Measurements from ENCODE around the gene AGAP2.
A peak's percentile ranks its signal among the peaks of the same experiment; 100 is the strongest.

AGAP2 gene

DNA sequence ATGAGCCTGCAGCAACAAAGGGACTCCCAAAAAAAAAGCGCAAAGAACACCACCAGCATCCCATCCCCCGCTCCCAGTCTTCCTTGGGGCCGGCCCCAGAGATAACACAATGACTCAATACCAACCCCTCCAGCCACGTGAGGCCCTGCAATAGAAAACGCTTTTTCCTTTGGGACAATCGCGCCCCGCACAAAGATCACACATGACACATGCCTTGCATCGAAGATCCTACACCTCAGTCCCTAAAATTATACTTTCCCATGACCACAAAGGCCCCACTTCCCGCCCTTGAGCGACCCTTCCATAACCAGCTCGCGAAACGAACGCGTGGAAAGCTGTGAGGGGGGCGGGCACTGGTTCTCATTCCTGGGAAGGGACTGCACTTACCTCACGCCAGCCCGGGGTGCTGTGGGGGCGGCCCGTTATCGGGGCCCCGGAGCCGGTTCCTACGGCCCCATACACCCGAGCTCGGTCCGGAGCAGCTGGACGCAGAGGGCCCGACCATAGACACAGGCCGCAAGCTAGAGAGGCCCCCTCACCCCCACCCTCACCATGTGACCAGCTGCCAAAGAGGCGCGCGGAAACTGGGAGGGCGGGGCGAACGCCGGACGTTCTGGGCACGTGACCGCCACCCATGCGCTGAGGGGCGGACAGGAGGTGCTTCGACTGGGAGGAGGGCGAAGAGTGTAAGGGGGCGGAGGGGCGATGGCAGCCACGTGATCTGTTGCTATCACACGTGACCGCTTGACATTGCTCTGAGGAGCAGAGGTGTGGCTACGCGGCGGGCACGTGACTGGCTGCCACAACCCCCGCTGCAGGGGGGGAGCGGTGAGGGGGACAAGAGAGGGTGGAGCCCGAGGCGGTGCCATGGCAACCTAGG, 13.5 kb upstream of the AGAP2 start, which contains the start of gene CDK4:
CDK4 (minus strand) TSS at position 523 of the 880 bp plus-strand sequence. CDS start 593 bp downstream, outside the sequence.
- peak; percentile 96 for DNase-seq

DNA sequence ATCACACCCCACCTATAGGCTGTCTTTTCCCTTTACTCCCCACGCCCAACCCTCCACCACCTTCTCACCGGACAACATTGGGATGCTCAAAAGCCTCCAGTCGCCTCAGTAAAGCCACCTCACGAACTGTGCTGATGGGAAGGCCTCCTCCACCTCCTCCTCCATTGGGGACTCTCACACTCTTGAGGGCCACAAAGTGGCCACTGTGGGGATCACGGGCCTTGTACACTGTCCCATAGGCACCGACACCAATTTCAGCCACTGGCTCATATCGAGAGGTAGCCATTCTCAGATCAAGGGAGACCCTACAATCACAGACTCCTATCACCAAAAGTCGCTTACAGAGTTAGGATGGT, 12.9 kb upstream of the AGAP2 start:
- DNase-seq, result peak; percentile 23

DNA sequence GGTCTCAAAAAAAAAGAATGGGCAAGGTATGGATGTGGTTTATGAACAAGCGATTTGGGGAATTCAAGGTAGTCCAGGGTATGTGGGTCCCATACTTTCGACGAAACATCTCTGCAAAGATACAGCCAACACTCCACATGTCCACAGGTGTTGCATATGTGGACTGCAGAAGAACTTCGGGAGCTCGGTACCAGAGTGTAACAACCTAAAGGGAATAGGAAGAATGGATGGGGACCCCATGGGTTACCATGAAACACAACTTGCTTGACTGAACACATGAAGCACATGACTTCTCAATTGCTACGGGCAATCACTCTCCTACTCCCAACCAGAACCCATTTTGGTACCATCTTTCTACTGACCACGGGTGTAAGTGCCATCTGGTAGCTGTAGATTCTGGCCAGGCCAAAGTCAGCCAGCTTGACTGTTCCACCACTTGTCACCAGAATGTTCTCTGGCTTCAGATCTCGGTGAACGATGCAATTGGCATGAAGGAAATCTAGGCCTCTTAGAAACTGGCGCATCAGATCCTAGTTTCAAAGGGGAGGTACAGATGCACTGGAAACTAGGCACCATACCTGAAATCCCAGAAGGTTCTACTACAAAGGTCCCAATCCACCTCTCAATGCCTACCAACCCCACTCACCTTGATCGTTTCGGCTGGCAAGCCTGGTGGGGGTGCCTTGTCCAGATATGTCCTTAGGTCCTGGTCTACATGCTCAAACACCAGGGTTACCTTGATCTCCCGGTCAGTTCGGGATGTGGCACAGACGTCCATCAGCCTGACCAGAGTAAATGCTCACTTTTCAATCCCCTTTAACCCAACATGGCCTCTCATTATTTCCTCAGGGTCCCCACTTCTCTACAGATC, 12.3 kb upstream of the AGAP2 start:
- peak; percentile 16 for DNase-seq

DNA sequence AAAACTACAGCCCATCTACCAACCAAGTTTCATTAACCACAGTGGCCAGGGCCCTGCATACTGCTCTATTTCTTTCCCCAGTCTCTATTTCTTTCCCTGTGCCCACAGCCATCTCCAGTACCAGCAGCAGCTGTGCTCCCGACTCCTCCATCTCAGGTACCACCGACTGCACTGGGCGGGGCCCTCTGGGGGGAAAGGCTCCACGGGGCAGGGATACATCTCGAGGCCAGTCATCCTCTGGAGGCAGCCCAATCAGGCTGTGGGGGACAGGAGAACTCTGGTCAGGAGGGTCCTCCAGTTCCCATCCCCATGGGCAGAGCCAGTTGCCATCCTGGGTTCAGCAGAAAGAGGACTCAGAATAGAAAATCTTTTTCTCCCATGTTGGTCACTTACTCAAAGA, 10.5 kb upstream of the AGAP2 start:
- DNase-seq, result no peak

DNA sequence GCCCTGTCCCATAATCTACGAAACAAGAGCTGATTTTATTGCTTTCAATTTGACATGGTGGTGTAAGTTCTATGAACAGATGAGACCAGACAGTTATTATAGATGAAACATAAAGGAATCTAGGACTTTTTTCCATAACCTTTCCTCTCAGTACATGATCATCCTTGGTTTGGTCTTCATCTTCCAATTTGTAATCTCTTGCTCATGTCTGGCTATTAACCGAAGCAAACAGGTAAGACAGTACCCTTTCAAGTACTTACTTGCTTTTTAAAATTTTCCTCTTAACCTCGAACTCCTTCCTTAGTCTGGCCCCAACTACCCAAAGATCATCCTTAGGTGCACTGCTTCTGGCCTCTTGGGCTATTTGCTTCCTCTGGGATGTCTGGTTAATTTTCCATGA, 7.5 kb upstream of the AGAP2 start:
- no peak for DNase-seq

DNA sequence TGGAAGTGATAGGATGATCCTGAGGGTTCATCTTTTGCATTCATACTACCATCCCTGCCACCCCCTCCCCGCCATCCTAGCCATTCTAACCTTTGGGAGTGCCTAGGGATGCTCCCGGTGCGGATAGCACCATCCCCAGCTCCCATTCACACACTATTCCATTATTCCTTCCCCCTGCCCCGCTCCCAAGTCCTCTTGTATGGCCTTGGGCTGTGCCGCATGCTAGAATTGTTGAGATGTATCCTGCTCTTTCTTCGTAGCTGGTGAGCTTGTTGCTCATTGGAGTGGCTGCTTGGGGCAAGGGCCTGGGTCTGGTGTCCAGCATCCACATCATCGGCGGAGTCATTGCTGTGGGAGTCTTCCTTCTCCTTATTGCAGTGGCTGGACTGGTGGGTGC, 6.9 kb upstream of the AGAP2 start:
- no peak for DNase-seq

DNA sequence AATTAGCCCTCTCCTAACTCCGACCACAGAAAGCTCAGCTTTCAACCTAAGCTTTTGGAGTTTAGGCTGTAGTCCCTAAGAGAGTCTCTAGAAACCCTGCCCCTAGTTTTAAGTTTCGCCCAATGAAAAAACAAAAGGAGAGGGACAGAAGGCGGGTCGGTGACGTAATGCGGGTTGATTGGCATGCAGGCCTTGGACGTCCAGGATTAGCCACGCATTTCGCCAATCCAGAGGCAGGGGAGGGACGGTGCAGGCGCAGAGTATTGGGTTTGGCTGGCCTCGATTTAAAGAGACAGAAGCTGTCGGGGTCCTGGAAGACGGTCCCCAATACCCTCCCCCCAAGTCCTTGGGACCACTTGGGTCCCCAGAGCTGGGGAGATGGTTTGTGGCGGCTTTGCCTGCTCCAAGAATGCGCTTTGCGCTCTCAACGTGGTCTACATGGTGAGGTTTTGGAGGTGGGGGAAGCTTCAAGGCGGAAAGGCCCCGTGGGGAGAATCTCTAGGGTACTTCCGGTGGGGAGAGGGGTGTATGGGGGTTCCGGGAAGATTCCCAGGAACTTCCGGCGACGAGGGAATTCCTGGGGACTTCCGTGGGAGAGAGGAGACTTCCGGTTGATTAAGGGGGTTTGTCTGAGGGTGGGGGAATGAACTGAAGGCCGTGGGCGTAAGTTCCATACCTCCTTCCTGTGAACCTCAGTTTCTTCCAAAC, 6.4 kb upstream of the AGAP2 start, which contains the start of gene TSPAN31:
TSPAN31 (plus strand) TSS at position 263 of the 708 bp plus-strand sequence; CDS start at position 379, 116 bp downstream.
- peak; percentile 88 for DNase-seq

DNA sequence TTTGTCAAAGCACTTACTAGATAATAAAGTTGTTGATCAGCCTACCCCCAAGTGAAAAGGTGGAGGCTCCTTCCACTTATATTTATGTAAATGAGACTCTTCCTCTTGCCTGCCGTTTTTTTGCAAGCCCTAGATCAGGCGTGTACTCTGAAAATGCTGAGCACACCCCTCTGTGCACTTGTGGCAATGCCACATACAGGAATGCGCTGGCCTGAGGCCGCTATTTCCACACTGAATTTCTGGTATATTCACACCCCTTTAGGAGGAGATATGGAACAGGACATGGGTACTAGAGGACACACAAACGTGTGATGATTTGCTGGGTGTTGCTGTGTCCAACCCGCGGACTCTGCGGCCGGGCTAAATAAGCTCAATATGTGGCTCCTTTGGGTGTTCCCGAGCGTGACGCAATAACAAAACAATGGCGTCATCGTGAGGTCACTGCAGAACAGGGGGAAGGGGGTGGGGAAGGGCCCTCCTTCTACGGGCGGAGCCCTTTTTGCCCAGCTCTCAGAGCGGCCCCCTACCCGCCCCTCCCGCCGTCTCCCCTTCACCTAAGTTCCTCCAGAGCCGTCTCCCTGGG, 5.7 kb upstream of the AGAP2 start:
- DNase-seq, result peak; percentile 80

DNA sequence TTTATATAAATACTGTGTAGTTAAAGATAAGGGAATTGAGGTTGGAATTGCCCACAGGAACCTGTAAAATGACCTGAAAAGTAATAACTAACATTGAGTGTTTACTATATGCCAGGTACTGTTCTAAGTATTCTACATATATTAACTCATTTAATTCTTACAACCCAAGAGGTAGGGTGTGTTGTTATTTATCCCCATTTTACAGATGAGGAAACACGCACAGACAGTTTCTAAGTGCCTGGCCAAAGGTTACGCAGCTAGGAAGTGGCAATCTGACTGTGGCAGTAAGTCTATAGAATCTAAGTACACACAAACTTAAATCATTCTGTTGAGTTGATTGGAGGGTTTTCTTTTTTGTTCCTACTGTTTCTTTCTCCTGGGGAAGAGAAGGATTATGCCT, 5.2 kb upstream of the AGAP2 start:
- DNase-seq, result no peak

DNA sequence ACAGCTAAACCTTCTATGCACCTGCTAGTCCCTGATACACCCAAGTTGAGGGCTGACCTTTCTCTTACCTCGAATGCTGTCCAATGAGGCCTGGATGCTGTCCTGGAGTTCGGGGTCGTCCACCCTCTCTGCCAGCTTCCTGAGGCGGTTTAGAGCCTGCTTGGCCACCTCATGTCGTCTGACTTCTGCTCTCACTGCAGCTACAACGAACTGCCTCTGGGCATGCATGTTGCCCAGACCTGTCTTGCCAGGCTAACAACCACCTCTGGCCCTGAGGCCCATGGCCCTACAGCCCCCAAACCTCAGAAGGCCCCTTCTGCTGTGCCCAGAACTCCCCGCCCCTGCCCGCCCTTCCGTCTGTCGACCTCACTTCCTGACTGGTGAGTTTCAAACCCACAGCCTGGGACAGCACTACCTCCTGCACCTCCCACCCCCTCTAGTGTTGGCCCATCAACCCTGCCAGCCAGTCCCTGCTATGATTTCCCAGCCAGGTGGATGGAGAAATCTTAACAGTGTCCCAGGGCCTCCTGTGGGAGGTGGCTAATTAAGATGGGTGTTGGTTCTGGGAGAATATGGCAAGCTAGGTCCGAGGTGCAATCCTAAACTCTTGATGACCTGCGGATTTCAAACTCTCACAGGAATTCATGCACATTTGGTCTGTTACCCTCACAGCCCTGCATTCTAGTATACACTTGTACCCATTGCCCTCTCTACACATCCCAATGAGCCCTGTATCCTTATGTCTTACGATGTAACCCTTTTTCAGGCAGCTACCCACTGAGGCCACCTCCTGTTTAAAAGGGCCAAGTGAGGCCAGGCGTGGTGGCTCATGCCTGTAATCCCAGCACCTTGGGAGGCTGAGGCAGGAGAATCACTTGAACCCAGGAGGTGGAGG, 3.5 kb upstream of the AGAP2 start:
- peak; percentile 71 for DNase-seq

DNA sequence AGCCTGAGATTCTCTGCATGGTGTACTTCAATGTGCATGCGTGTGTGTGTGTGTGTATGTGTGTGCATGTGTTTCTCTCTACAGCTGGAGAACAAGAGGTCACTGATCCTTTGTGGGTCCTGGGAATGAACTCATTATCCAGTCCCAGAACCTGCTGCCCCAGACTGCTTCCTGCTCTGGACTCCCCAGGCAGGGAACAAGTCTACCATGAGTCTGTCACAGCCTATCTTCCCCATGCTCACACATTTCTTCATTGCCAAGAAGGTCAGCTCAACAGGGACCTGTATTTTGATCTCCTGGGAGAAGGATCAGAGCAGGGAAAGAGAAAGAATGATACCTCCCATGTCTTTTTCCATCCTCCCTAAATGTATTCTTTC, 2.9 kb upstream of the AGAP2 start:
- DNase-seq, result no peak

DNA sequence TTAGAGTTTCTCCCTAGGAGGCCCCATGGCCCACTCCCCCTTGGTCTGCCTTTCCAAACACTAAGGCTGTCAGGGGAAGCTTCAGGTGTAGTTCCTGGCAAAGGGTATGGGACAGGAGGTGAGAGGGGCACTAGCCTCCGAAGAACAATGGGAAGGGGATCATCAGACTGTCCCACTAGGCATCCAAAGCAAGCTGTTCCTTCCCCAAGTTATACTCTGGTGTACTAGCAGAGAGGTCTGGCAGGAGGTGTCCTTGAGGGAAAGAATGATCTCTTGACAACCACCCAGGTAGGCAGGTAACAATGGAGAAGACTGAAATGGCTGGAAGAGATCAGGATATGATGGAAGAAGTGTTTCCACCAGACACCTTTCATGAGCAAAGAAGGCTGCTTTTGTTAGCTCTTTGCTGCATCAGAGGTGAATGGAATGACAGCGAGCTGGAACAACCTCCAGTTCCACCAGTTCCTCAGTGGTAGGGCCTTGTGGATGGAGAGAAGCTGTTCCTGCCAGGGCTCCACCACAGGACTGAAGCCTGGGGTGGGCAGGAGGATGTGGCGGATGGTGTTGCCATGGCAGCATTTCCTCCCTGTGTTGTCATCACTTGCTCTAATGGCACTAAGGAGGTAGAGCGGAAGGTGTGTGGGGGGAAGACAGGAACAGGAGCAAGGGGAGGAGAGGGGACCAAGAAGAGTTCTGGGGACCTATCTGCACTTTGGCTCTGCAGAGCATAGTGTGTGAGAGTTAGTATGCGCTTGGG, 2.3 kb upstream of the AGAP2 start:
- DNase-seq, result peak; percentile 71

DNA sequence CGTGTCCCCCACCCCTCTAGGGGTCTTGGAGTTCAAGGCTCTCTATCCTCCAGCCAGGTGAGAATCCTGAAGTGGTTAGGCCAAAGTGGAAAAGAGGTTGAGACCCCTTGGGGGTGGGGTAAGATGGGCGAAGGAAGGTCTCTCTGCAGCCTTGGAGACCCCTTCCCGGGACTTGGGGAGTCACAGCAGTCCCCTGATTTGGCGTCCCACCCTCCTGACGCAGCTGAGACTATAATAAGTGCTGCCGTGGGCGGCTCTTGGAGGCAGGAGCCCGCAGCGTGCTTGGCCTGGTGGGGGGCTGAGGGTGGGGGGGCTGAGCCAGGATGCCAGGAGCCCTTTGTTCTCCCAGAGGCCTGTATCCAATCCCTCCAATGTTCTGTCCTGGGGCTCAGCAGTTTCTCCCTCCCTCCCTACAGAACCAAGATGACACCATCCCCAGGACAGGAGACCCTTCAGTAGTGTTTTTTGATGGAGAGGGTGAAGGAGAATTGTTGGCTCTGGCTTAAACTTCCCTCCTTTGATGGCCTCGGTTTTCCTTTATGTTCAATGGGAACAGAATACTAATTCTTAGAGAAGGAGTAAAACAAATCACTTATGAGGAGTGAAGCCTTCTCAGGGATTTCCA, 1.5 kb upstream of the AGAP2 start:
- no peak for DNase-seq

DNA sequence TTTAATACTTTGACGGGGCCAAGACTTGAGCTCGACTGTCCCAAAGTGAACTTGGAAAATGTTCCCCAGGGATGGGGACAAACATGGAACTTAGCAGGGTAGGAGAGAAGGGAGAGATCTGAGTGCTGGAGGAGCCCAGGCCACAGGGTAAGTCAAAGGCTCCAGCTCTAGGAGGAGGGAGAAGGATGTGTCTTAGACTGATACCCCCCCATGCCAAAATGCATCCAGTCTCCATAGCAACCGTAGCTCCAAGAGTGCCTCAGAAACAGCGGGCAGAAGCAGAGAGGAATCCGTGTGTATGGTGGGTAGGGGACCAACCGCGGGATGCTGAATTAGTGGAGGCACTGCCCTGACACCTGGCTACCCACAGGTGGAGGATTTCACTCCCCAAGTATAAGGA, 845 bp upstream of the AGAP2 start:
- no peak for DNase-seq

DNA sequence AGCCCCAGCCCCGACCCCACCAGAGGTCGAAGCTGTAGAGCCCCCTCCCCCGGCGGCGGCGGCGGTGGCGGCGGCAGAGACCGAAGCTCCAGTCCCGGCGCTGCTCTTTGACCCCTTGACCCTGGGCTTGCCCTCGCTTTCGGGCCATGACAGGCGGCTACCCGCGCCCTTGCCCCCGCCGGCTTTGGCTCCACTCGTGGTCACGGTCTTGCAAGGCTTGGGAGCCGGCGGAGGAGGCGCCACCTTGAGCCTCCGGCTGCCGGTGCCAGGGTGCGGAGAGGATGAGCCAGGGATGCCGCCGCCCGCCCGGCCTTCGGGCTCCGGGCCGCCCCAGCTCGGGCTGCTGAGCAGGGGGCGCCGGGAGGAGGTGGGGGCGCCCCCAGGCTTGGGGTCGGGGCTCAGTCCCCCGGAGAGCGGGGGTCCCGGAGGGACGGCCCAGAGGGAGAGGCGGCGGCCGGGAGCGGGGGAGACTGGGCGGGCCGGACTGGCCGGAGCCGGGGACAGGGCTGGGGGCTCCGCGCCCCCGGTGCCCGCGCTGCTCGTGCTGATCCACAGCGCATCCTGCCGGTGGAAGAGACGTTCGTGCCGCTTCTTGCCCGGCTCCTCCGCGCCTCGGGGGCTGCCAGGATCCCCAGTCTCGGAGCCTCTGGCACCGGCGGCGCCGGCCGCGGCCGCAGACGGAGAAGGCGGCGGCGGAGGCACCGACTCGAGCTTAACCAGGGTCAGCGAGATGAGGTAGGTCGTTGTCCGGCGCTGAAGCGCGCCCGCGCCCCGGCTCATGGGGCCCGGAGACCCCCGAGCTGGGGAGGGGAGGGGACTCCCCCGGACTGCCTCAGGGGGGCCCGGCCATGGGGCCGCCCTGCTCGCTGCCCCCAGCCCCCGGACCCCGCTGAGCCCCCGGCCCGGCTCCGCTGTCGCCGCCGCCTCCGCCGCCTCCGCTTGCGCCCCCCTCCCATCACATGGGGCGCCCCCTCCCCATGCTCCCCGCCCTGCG, 778 bp downstream of the AGAP2 start:
- DNase-seq, result no peak

DNA sequence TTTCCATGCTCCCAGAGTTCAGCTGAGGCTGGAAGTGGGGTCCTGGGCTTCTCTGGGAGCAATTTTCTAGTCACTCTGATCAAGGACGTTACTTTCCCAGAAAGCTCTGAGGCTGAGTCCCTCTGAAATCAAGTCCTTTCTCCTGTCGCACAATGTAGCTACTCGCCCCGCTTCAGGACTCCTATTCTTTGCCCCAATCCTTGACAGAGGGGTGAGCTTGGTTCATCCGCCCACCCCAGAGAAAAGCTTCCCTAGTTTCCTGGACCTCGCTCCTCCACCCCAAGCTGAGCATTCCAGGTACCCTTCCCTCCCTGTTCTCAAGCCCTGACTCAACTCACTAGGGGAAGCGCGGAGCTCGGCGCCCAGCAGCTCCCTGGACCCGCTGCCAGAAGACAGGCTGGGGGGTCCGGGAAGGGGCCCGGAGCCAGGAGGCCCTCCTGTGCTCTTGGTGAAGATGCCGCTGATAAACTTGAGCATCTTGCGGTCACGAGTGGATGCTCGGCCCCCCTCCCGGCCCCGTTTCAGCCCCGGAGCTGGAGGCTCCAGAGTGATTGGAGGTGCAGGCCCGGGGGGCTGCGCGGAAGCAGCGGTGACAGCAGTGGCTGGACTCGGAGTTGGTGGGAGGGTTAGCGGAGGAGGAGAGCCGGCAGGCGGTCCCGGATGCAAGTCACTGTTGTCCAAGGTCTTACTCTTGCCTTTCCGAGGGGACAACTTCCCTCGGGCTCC, 1.6 kb downstream of the AGAP2 start:
- DNase-seq, result no peak

DNA sequence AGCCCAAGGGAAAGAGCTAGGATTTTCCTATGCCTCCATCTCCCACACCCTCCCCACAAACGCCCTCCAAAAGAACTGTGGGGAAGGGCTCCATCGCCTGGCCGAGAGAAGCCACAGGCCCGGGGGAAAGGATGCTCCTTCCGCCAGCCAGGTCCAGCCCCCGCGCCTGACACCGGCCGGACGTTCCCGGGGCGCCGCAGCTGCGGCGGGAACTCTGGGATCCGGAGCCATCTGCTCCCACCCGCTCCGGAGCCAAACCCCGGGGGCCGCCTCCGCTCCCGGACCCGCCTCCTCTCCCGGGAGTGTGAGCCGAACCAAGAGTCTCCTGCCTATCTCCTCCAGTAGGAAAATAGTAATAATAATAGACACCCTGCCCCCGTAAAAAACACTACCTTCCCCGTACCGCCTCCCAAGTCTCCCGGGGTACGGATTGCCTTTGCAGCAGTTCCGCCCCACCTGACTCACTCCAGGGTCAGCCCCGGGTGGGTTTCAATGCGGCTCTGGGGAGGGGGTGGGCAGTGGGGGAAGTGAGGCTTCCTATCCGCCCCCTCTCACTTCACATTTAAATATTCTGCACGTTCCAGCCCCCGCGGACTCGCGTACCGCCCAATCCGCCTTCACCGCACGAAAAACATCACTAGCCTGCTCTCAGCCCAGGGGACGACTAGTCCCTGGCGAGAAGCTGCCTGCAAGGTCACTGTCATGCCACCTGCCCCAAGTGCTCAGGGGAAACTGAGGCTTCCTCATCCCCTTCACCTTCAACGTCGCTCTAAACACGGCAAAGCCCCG, 2.4 kb downstream of the AGAP2 start:
- DNase-seq, result no peak

Data from activated T-cell treated with anti-CD3 and anti-CD28 coated beads, Interleukin-2, amount 50 U/mL, for 1 hour (primary cell).